Stimulated activated CD8-positive, alpha-beta memory T cell treated with anti-CD3 and anti-CD28 coated beads, Interleukin-4, amount 100 ng/mL, for 24 hours (primary cell): Measurements from ENCODE around the gene PHAF1.

Experiments used
- DNase-seq: peaks from one replicate; pipeline ENCODE4 v3.0.0-alpha.2; 2020; ENCODE audit warnings: low read depth

The PHAF1 gene

GRCh38 chr16:67196881-67197280, 87.1 kb downstream of the PHAF1 start:
- no peak for DNase-seq

GRCh38 chr16:67197704-67198103, 88.0 kb downstream of the PHAF1 start:
- DNase-seq = no peak
